Stimulated activated naive B cell treated with anti-CD40 and anti-IgM and Interleukin-4, amounts not matched to agents 10 μg/mL and 1 μg/mL and 100 μg/mL, for 72 hours (primary cell): ENCODE results near the gene FGD2.
"Not testable (repeated sequence)": the region's sequence is repeated elsewhere in the genome, so short reads cannot be mapped to it uniquely, and the experiment has no call there.

Experiments
- ATAC-seq, 2 donors: fragments of 150-1000 bp; cut with Tn5 transposase; replicated peaks; 2 replicates each; pipeline ENCODE4 v1.10.0; 2021; ENCODE audit warnings: moderate library complexity in 1 of 2
- DNase-seq: peaks from one replicate; pipeline ENCODE4 v3.0.0; 2021
- H3K27ac Mint-ChIP-seq: one replicate; pipeline ENCODE4 v1.8.0; 2022; ENCODE audit warnings: mild to moderate bottlenecking, mixed read lengths
- H3K27me3 Mint-ChIP-seq, 2 donors: one replicate each; pipeline ENCODE4 v1.8.0; 2022; ENCODE audit warnings: mixed read lengths in 2 of 2
- H3K36me3 Mint-ChIP-seq, 2 donors: one replicate each; pipeline ENCODE4 v1.8.0; 2022; ENCODE audit warnings: mixed read lengths in 2 of 2, mild to moderate bottlenecking in 1 of 2
- H3K4me1 Mint-ChIP-seq, 2 donors: one replicate each; pipeline ENCODE4 v1.8.0; 2022; ENCODE audit warnings: mixed read lengths in 2 of 2, mild to moderate bottlenecking in 1 of 2
- H3K4me3 Mint-ChIP-seq, 2 donors: one replicate each; pipeline ENCODE4 v1.8.0; 2022; ENCODE audit warnings: mild to moderate bottlenecking in 2 of 2, mixed read lengths in 2 of 2, moderate library complexity in 1 of 2
- H3K9me3 Mint-ChIP-seq, 2 donors: one replicate each; pipeline ENCODE4 v1.8.0; 2022; ENCODE audit warnings: mixed read lengths in 2 of 2, mild to moderate bottlenecking in 1 of 2

FGD2 gene

GRCh38 chr6:36977470-36977941, 27.9 kb upstream of the FGD2 start:
- no peak overlapping the region for H3K4me3 Mint-ChIP-seq
- no peak overlapping the region for H3K27ac Mint-ChIP-seq
- peak; percentile 51 to 54 for ATAC-seq
- H3K36me3 Mint-ChIP-seq = peaks cover 41 to 68% of the 10 kb centered on the region in 2 donors
- H3K4me1 Mint-ChIP-seq = peaks cover 31 to 33% of the 10 kb centered on the region in 2 donors
- no peak for DNase-seq
- no peaks in the 10 kb centered on the region for H3K9me3 Mint-ChIP-seq
- H3K27me3 Mint-ChIP-seq = no peaks in the 10 kb centered on the region

- Mint-ChIP-seq H3K4me1 (peaks cover 31 to 35% of the 10 kb centered on the region in 2 donors), H3K27ac (peak overlapping the region; percentile 67), H3K9me3 (no peaks in the 10 kb centered on the region), H3K27me3 (no peaks in the 10 kb centered on the region), H3K36me3 (peaks cover 37 to 59% of the 10 kb centered on the region in 2 donors), H3K4me3 (no peak overlapping the region)
- no peak for DNase-seq
- no peak for ATAC-seq
These were observed 26.8 kb upstream of the FGD2 start for GRCh38 chr6:36978421-36979346.

GRCh38 chr6:36979347-36979742, 26.1 kb upstream of the FGD2 start:
- DNase-seq = no peak
- peaks cover 31 to 35% of the 10 kb centered on the region in 2 donors for H3K4me1 Mint-ChIP-seq
- ATAC-seq = peak in 1 of 2 donors; percentile 54

GRCh38 chr6:36980129-36980528, 25.3 kb upstream of the FGD2 start:
- no peak for ATAC-seq
- Mint-ChIP-seq H3K9me3 (no peaks in the 10 kb centered on the region), H3K4me3 (no peak overlapping the region), H3K36me3 (peaks cover 33 to 58% of the 10 kb centered on the region in 2 donors), H3K27me3 (no peaks in the 10 kb centered on the region), H3K27ac (peak overlapping the region; percentile 25), H3K4me1 (peaks cover 31 to 35% of the 10 kb centered on the region in 2 donors)
- DNase-seq = no peak

More at GRCh38 chr6:36979347-36979742, 26.1 kb upstream of the FGD2 start:
- H3K27me3 Mint-ChIP-seq = no peaks in the 10 kb centered on the region
- no peak overlapping the region for H3K4me3 Mint-ChIP-seq
- H3K9me3 Mint-ChIP-seq = no peaks in the 10 kb centered on the region
- peaks cover 37 to 58% of the 10 kb centered on the region in 2 donors for H3K36me3 Mint-ChIP-seq
- peak overlapping the region; percentile 60 for H3K27ac Mint-ChIP-seq

- Mint-ChIP-seq H3K4me3 (no peak overlapping the region), H3K9me3 (no peaks in the 10 kb centered on the region), H3K27ac (peak overlapping the region; percentile 25), H3K36me3 (peaks cover 32 to 50% of the 10 kb centered on the region in 2 donors), H3K4me1 (peaks cover 31 to 35% of the 10 kb centered on the region in 2 donors), H3K27me3 (no peaks in the 10 kb centered on the region)
- ATAC-seq (no peak), DNase-seq (no peak)
These were observed 24.4 kb upstream of the FGD2 start for GRCh38 chr6:36980876-36981619.

- ATAC-seq (no peak), DNase-seq (no peak)
- Mint-ChIP-seq H3K27me3 (no peaks in the 10 kb centered on the region), H3K4me3 (no peak overlapping the region), H3K27ac (no peak overlapping the region), H3K36me3 (peaks cover 14 to 30% of the 10 kb centered on the region in 2 donors), H3K9me3 (no peaks in the 10 kb centered on the region), H3K4me1 (peaks cover 34 to 49% of the 10 kb centered on the region in 2 donors)
These were observed 21.9 kb upstream of the FGD2 start for GRCh38 chr6:36983538-36983937.

GRCh38 chr6:36984581-36985416, 20.7 kb upstream of the FGD2 start:
- H3K4me1 Mint-ChIP-seq = peaks cover 29 to 44% of the 10 kb centered on the region in 2 donors
- peak; percentile 34 to 35 for ATAC-seq
- peaks cover 12 to 20% of the 10 kb centered on the region in 2 donors for H3K36me3 Mint-ChIP-seq
- no peak overlapping the region for H3K27ac Mint-ChIP-seq
- no peaks in the 10 kb centered on the region for H3K27me3 Mint-ChIP-seq
- no peak overlapping the region for H3K4me3 Mint-ChIP-seq
- no peaks in the 10 kb centered on the region for H3K9me3 Mint-ChIP-seq
- DNase-seq = peak; percentile 35

- DNase-seq (no peak), ATAC-seq (no peak)
- Mint-ChIP-seq H3K36me3 (peaks cover 10 to 17% of the 10 kb centered on the region in 2 donors), H3K27me3 (no peaks in the 10 kb centered on the region), H3K4me3 (no peak overlapping the region), H3K9me3 (no peaks in the 10 kb centered on the region), H3K4me1 (peaks cover 24 to 38% of the 10 kb centered on the region in 2 donors), H3K27ac (no peak overlapping the region)
These were observed 20.0 kb upstream of the FGD2 start for GRCh38 chr6:36985417-36985807.

GRCh38 chr6:36985808-36986703, 19.4 kb upstream of the FGD2 start, which contains the start of gene MTCH1:
TSS of gene MTCH1 (minus strand) at chr6:36986196. CDS start at chr6:36986173, 23 bp downstream.
- peak; percentile 86 for ATAC-seq

GRCh38 chr6:36986704-36987047, 18.8 kb upstream of the FGD2 start:
- DNase-seq (no peak), ATAC-seq (peak; percentile 21 to 37)
- H3K27me3 Mint-ChIP-seq = no peaks in the 10 kb centered on the region
- peak overlapping the region; percentile 98 for H3K27ac Mint-ChIP-seq
- H3K36me3 Mint-ChIP-seq = peaks cover 5 to 9% of the 10 kb centered on the region in 2 donors
- H3K4me3 Mint-ChIP-seq = no peak overlapping the region
- peaks cover 13 to 25% of the 10 kb centered on the region in 2 donors for H3K4me1 Mint-ChIP-seq
- H3K9me3 Mint-ChIP-seq = no peaks in the 10 kb centered on the region

More at GRCh38 chr6:36985808-36986703, 19.4 kb upstream of the FGD2 start, which contains the start of gene MTCH1:
- Mint-ChIP-seq H3K4me1 (peaks cover 18 to 31% of the 10 kb centered on the region in 2 donors), H3K36me3 (peaks cover 8 to 13% of the 10 kb centered on the region in 2 donors), H3K27me3 (no peaks in the 10 kb centered on the region), H3K9me3 (no peaks in the 10 kb centered on the region), H3K27ac (peak within 1 kb of the TSS; percentile 98), H3K4me3 (no peak within 1 kb of the TSS)
- DNase-seq = peak; percentile 84

GRCh38 chr6:36989264-36989663, 16.2 kb upstream of the FGD2 start:
- ATAC-seq (no peak), DNase-seq (no peak)
- Mint-ChIP-seq H3K9me3 (no peaks in the 10 kb centered on the region), H3K36me3 (peaks cover 2 to 3% of the 10 kb centered on the region in 2 donors), H3K4me3 (no peak overlapping the region), H3K27me3 (no peaks in the 10 kb centered on the region), H3K4me1 (peaks cover 8 to 14% of the 10 kb centered on the region in 2 donors), H3K27ac (no peak overlapping the region)

- H3K4me1 Mint-ChIP-seq = peaks cover 8 to 14% of the 10 kb centered on the region in 2 donors
- not testable (repeated sequence) for H3K4me3 Mint-ChIP-seq, H3K9me3 Mint-ChIP-seq, DNase-seq, H3K27ac Mint-ChIP-seq, H3K27me3 Mint-ChIP-seq, ATAC-seq, H3K36me3 Mint-ChIP-seq
These were observed 15.1 kb upstream of the FGD2 start for GRCh38 chr6:36990401-36990800.
